GM12892 (cell line): ENCODE data around the gene DCK.

Source experiments
- POLR2A ChIP-seq: IDR thresholded peaks from 2 replicates; pipeline ENCODE4 v1.6.1; 2011; ENCODE audit warnings: low read depth, low read length, control low read depth
- POLR2AphosphoS5 ChIP-seq: IDR thresholded peaks from 2 replicates; pipeline ENCODE4 v1.6.1; 2011; ENCODE audit warnings: low read depth, low read length, control low read depth
- TAF1 ChIP-seq: IDR thresholded peaks from 2 replicates; pipeline ENCODE4 v1.6.1; 2011; ENCODE audit warnings: low read depth, mild to moderate bottlenecking, control low read depth, low read length, borderline replicate concordance

GRCh38 chr4:70954032-70954431 lies 39.4 kb upstream of the DCK start:
- TF ChIP-seq POLR2A = no peak
- TF ChIP-seq POLR2AphosphoS5 = no peak
- no peak for TF ChIP-seq TAF1
